ACC112 (cell line): Measurements from ENCODE around the gene CRK.
"Not testable (repeated sequence)": the region's sequence is repeated elsewhere in the genome, so short reads cannot be mapped to it uniquely, and the experiment has no call there.

Experiments
- H2AFZ ChIP-seq: fragments of 200-600 bp; sonication (generic); one replicate; pipeline ENCODE4 v1.6.0; 2017; ENCODE audit warnings: antibody characterized with exemption, low read length; ENCODE audit not compliant: unreplicated experiment
- H3K27ac ChIP-seq: fragments of 200-600 bp; sonication (generic); 2 replicates; pipeline ENCODE4 v1.5.1; 2014; ENCODE audit warnings: low read depth, mild to moderate bottlenecking, antibody characterized with exemption, low read length, moderate library complexity
- H3K27me3 ChIP-seq: fragments of 200-600 bp; sonication (generic); 2 replicates; pipeline ENCODE4 v1.6.1; 2014; ENCODE audit warnings: mild to moderate bottlenecking, antibody characterized with exemption, low read length, moderate library complexity, mixed read lengths; ENCODE audit not compliant: insufficient read depth
- H3K36me3 ChIP-seq: fragments of 200-600 bp; sonication (generic); 2 replicates; pipeline ENCODE4 v1.6.1; 2016; ENCODE audit warnings: mild to moderate bottlenecking, antibody characterized with exemption, low read length, moderate library complexity, mixed read lengths; ENCODE audit not compliant: insufficient read depth
- H3K4me1 ChIP-seq: fragments of 200-600 bp; sonication (generic); one replicate; pipeline ENCODE4 v1.6.1; 2016; ENCODE audit warnings: low read length, mixed read lengths; ENCODE audit not compliant: insufficient read depth, unreplicated experiment, control insufficient read depth
- H3K4me3 ChIP-seq: fragments of 200-600 bp; sonication (generic); 2 replicates; pipeline ENCODE4 v1.5.1; 2014; ENCODE audit warnings: mild to moderate bottlenecking, low read depth, low read length
- H3K79me2 ChIP-seq: fragments of 200-600 bp; sonication (generic); one replicate; pipeline ENCODE4 v1.6.0; 2016; ENCODE audit warnings: low read length; ENCODE audit not compliant: control insufficient read depth, unreplicated experiment, insufficient read depth

The CRK gene

DNA sequence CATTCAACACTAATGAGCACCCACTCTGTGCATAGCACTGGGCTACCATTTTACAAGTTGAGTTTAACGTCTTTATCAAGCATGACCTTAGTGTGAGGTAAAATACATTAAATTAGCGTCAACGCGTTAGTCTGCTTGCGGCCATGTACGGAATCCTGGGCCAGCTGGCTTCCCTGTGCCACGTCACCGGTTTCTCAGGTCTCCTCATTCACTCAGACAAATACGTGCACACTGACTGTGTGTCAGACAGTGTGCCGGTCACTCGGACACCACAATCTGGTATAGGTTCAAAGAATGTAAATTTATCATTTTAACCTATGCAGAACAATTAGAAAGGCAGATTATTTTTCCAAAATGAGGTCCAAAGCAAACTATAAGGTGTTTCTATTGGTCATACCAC lies 34.6 kb downstream of the CRK start:
- Histone ChIP-seq H3K36me3 (peaks cover 18% of the 10 kb centered on the region), H2AFZ (no peak overlapping the region), H3K27me3 (no peaks in the 10 kb centered on the region), H3K79me2 (peaks cover 35% of the 10 kb centered on the region), H3K4me1 (peaks cover 23% of the 10 kb centered on the region), H3K27ac (peak overlapping the region; percentile 88), H3K4me3 (no peak overlapping the region)

DNA sequence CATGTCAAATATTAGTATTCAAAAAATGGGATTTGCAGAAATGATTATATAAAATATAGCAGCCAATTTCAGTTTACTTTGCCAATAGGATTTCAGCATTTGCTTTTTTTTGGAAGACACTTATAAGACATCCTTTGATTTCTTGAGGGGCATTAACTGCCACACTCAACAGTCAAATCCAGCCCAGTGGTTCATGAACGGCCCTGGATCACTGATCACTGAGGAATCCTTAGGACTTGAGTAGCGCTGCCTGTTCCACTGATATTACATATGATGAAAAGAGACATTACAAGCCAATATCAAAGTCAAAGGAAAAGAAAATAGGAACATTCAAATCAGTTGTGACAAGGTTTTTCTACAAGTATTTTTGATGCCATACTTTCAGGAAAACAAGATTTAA lies 35.1 kb downstream of the CRK start:
- H3K4me3 ChIP-seq = no peak overlapping the region
- no peak overlapping the region for H2AFZ ChIP-seq
- peaks cover 18% of the 10 kb centered on the region for H3K36me3 ChIP-seq
- no peaks in the 10 kb centered on the region for H3K27me3 ChIP-seq
- H3K27ac ChIP-seq = peak overlapping the region; percentile 88
- peaks cover 32% of the 10 kb centered on the region for H3K79me2 ChIP-seq
- H3K4me1 ChIP-seq = peaks cover 23% of the 10 kb centered on the region

DNA sequence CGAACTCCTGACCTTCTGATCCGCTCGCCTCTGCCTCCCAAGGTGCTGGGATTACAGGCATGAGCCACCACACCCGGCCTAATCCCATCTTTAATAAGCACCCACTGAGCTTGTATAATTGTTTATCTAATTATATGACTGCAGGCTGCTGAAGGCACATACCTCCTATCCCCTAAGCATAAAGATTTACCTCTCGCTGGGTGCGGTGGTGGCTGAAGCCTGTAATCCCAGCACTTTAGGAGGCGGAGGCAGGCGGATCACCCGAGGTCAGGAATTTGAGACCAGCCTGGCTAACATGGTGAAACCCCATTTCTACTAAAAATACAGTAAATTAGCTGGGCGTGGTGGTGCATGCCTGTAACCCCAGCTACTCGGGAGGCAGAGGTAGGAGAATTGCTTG lies 35.9 kb downstream of the CRK start:
- no peak overlapping the region for H2AFZ ChIP-seq
- H3K4me1 ChIP-seq = peaks cover 23% of the 10 kb centered on the region
- H3K36me3 ChIP-seq = peaks cover 18% of the 10 kb centered on the region
- no peaks in the 10 kb centered on the region for H3K27me3 ChIP-seq
- H3K4me3 ChIP-seq = no peak overlapping the region
- no peak overlapping the region for H3K27ac ChIP-seq
- H3K79me2 ChIP-seq = peaks cover 24% of the 10 kb centered on the region

DNA sequence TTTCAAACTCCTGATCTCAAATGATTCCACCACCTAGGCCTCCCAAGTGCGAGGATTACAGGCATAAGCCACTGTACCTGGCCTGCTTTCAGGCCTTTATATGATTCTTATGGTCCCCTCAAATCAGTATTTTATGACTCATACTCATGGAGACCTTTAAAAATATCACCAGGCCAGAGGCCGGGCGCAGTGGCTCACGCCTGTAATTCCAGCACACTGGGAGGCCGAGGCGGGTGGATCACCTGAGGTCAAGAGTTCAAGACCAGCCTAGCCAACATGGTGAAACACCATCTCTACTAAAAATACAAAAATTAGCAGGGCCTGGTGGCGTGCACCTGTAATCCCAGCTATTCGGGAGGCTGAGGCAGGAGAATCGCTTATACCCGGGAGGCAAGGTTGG lies 37.6 kb downstream of the CRK start:
- H3K79me2 ChIP-seq = peaks cover 18% of the 10 kb centered on the region
- H2AFZ ChIP-seq, H3K27ac ChIP-seq, H3K27me3 ChIP-seq, H3K4me3 ChIP-seq: not testable (repeated sequence)
- peaks cover 18% of the 10 kb centered on the region for H3K36me3 ChIP-seq
- H3K4me1 ChIP-seq = peaks cover 21% of the 10 kb centered on the region

DNA sequence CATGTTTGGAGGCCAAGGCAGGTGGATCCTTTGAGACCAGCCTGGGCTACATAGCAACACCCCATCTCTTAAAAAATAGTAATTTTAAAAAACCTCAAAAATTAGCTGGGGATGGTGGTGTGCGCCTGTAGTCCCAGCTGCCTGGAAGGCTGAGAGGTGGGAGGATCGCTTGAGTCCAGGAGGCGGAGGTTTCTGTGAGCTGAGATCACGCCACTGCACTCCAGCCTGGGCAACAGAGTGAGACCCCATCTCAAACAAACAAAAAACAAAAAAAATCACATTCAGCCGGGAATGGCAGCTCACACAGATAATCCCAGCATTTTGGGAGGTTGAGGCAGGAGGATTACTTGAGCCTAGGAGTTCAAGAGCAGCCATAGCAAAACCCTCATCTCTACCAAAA lies 39.6 kb downstream of the CRK start:
- Histone ChIP-seq H3K27ac (no peak overlapping the region), H3K36me3 (peaks cover 15% of the 10 kb centered on the region), H3K4me1 (peaks cover 13% of the 10 kb centered on the region), H3K4me3 (no peak overlapping the region), H2AFZ (no peak overlapping the region), H3K27me3 (no peaks in the 10 kb centered on the region), H3K79me2 (peaks cover 6% of the 10 kb centered on the region)

DNA sequence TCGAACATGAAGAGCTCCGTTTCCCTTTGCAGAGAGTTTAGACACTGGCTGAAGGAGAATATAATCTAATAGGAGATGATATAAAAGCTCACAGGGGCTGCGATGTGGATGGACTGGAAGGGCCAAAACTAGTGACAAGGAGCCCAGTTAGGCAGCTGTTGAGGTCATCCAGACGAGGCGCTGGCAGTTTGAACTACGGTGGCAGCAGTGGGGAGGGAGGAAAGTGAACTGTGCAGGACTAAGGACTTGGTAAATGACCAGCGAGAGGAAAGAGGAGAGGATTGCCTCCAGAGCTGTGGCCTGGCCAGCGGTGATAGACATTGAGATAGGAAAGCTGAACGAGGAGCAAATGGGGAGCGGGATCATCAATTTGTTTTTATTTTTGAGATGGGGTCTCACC lies 41.4 kb downstream of the CRK start:
- Histone ChIP-seq H3K4me1 (peaks cover 13% of the 10 kb centered on the region), H3K27me3 (no peaks in the 10 kb centered on the region), H2AFZ (no peak overlapping the region), H3K4me3 (no peak overlapping the region), H3K36me3 (no peaks in the 10 kb centered on the region), H3K79me2 (no peaks in the 10 kb centered on the region), H3K27ac (no peak overlapping the region)

DNA sequence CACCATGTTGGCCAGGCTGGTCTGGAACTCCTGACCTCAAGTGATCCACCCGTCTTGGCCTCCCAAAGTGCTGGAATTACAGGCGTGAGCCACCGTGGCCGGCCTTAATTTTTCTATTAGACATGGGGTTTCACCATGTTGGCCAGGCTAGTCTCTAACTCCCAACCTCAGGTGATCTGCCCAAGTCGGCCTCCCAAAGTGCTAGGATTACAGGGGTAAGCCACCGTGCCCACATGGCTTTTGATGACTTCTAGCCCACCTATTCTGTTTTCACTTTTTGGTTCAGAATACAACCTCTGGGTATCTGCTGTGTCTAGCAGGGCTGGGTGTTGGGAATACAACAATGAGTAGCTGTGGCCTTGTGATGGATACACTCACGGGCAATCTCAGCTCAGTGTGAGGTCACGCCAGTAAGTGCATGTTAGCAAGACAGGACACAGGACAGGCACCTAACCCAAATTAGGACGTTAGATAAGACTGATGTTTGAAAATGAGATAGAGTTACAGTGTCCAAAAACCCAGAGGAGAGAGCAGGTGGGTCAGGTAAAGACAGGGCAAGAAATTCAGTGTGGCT lies 41.9 kb downstream of the CRK start:
- H3K79me2 ChIP-seq = no peaks in the 10 kb centered on the region
- H3K4me1 ChIP-seq = peaks cover 13% of the 10 kb centered on the region
- no peak overlapping the region for H3K27ac ChIP-seq
- H3K36me3 ChIP-seq = no peaks in the 10 kb centered on the region
- no peak overlapping the region for H2AFZ ChIP-seq
- no peaks in the 10 kb centered on the region for H3K27me3 ChIP-seq
- H3K4me3 ChIP-seq = no peak overlapping the region

DNA sequence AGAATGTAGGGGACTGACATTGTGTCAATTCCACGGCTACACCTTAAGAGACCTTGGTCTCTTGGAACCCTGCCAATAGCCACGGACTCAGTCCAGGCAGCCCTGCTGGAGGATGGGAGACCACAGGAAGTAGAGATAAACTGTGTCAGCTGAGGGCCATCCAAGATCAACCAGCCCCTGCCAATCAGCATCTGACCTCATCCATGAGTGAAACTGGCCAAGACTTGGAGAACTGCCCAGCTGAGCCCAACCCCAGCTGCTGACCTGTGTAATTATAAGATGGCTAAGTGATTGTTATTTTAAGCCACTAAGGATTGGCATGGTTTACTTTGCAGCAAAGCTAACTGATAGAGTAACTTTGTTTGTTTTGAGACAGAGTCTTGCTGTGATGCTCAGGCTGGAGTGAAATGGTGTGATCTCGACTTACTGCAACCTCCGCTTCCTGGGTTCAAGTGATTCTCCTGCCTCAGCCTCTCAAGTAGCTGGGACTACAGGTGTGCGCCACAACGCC lies 42.7 kb downstream of the CRK start:
- H3K27ac ChIP-seq = peak overlapping the region; percentile 64
- 0 out of 2 replicates have a peak overlapping the region, but pooled peaks have one; percentile 40 for H3K4me3 ChIP-seq
- H3K4me1 ChIP-seq = peaks cover 13% of the 10 kb centered on the region
- no peaks in the 10 kb centered on the region for H3K27me3 ChIP-seq
- no peaks in the 10 kb centered on the region for H3K36me3 ChIP-seq
- H2AFZ ChIP-seq = no peak overlapping the region
- no peaks in the 10 kb centered on the region for H3K79me2 ChIP-seq

DNA sequence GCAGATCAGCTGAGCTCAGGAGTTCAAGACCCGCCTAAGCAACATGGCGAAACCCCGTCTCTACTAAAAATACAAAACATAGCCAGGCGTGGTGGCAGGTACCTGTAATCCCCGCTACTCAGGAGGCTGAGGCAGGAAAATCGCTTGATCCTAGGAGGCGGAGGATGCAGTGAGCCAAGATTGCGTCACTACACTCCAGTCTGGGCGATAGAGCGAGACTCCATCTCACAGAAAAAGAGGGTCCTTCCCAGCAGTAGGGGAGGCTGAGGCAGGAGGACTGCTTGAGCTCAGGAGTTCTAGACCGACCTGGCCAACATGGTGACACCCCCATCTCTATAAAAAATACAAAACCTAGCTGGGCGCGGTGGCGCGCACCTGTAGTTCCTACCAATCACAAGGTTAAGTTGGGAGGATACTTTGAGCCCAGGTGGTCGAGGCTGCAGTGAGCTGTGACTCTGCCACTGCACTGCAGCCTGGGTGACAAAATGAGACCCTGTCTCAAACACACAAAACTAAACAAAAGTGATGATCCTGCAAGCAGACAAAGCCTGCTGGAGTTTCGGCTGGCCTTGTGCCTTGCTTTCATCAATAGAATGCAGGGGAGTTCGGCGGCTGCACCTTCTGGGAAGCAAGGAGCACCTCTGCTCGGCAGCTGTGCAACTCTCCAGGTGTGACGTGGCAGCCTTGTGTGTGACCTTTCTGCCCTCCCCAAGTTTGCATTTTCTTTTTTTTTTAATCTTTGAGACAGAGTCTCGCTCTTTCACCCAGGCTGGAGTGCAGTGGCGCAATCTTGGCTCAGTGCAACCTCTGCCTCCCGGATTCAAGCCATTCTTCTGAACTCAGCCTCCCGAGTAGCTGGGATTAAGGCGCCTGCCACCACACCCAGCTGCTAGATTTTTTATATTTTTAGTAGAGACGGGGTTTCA lies 43.6 kb downstream of the CRK start:
- H3K27me3 ChIP-seq = no peaks in the 10 kb centered on the region
- no peak overlapping the region for H2AFZ ChIP-seq
- H3K4me1 ChIP-seq = peaks cover 13% of the 10 kb centered on the region
- H3K79me2 ChIP-seq = no peaks in the 10 kb centered on the region
- peak overlapping the region; percentile 64 for H3K27ac ChIP-seq
- H3K4me3 ChIP-seq = peak overlapping the region; percentile 54; the same call in 1 of the 2 replicates
- H3K36me3 ChIP-seq = no peaks in the 10 kb centered on the region

DNA sequence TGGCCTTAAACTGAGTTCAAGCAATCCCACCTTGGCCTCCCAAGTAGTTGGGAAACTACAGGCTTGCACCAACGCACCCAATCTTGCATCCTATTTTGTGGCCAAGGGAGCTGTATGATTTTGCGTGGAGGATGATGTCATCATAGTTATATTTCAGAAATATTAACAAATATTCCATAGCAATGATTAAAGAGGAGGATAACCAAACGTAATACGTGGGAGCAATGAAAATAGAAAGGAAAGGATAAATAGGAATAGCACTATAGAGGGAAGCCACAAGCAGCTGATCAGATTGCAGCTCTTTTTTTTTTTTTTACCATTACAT lies 53.8 kb downstream of the CRK start:
- H3K79me2 ChIP-seq = peaks cover 28% of the 10 kb centered on the region
- H3K27ac ChIP-seq = no peak overlapping the region
- no peaks in the 10 kb centered on the region for H3K27me3 ChIP-seq
- H3K36me3 ChIP-seq = peaks cover 5% of the 10 kb centered on the region; the same call in 1 of the 2 replicates
- no peak overlapping the region for H3K4me3 ChIP-seq
- no peak overlapping the region for H2AFZ ChIP-seq
- peaks cover 7% of the 10 kb centered on the region for H3K4me1 ChIP-seq
